ENCODE data around the gene TAS2R42.

The TAS2R42 gene

DNA sequence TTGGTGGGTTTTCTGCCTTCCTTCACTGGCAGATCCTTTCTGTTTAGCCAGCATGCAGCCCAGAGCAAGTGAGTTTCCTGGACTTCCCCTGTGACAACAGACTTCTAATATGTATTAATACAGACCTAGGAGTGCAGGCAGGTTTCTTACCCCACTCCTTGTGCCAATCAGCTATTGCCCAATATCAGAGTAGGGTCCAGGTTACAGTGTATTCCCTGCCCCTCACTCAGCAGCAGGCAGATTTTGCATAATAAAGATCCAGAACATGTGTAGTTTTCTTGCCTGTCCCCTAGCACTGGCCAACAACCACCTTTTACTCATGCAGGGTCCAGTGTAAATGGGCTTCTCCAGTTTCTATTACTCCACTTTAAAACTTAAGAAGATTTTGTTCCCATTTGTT, 20.4 kb downstream of the TAS2R42 start:
- no peaks in the 10 kb centered on the region for H3K27me3 Mint-ChIP-seq
- intact Hi-C loops (cut with micrococcal nuclease): no loop called here
- no peak overlapping the region for H3K4me3 Mint-ChIP-seq
- no peaks in the 10 kb centered on the region for H3K9me3 Mint-ChIP-seq
- H3K36me3 Mint-ChIP-seq (ENCODE audit: low read depth): peaks cover 43% of the 10 kb centered on the region
- H3K4me1 Mint-ChIP-seq (ENCODE audit: low read depth): peaks cover 55% of the 10 kb centered on the region
- no peak overlapping the region for H3K27ac Mint-ChIP-seq

DNA sequence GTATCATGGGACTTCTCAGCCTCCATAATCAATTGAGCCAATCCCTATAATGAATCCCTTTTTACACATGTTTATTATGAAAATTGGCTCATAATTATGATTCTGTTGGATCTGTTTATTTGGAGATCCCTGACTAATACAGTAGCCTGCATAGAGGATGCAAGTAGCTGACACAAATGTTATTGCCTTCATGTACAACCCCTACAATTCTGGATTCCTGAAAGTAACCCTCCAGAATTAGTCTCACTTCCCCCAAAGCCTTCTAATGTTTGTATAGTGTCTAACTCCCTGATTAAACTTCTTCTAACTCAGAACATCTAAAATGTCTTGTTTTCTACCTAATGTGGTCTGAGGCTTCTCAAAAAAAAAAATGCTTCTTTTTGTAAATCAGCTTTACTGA, 22.4 kb downstream of the TAS2R42 start:
- peaks cover 47% of the 10 kb centered on the region for H3K4me1 Mint-ChIP-seq (ENCODE audit: low read depth)
- intact Hi-C loops (cut with micrococcal nuclease): no loop called here

DNA sequence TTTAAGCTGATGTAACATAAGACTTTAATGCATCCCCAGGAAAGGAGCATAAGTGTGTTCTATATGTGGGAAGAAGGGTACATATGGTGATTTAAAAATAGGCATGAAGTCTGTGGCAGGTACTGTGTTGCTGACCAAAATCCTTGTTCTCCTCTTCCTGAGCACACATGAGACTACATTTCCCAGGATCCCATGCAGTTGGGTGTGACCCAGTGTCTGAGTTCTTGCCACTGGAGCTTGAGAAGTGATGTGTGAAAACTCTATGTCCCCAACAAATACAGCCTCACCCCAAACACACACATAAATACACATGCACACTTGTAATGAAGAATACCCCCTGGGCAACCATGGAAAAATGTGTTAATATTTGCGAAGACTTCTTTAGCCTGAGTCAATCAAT, 24.2 kb downstream of the TAS2R42 start:
- Mint-ChIP-seq H3K9me3 (no peaks in the 10 kb centered on the region), H3K27ac (no peak overlapping the region), H3K27me3 (no peaks in the 10 kb centered on the region), H3K36me3 (ENCODE audit: low read depth) (peaks cover 42% of the 10 kb centered on the region), H3K4me1 (ENCODE audit: low read depth) (peaks cover 31% of the 10 kb centered on the region), H3K4me3 (no peak overlapping the region)
- intact Hi-C loops (cut with micrococcal nuclease): no loop called here

More for the DNA sequence above, 22.4 kb downstream of the TAS2R42 start:
- H3K36me3 Mint-ChIP-seq (ENCODE audit: low read depth): peaks cover 44% of the 10 kb centered on the region
- H3K27me3 Mint-ChIP-seq: no peaks in the 10 kb centered on the region
- no peaks in the 10 kb centered on the region for H3K9me3 Mint-ChIP-seq
- H3K27ac Mint-ChIP-seq: no peak overlapping the region
- H3K4me3 Mint-ChIP-seq: no peak overlapping the region

DNA sequence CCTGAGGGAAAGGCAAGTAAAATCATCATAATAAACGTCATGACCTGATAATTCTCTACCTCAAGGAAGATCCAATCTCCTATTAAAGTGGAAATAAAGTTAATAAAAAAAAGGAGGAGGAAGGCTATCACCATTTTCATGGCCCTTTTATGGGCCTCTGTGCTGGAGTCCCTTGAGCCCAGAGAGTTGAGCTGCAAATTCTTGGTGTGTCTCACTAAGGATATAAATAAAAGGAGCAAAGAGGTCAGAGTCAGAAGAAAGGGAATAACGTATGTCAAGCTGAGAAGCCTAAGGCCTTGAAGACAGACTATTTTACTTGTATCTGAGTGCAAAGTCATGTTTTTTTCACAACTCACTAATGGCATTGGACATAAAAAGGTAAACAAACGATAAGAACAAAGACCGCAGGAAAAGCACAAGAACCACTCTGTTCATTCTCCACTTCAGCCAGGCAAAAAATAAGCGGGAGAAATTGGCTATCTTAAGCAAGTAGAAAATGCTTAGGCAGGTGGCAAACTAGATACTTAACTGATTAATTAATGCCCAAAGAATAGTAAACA, 27.8 kb downstream of the TAS2R42 start:
- peaks cover 11% of the 10 kb centered on the region for H3K9me3 Mint-ChIP-seq
- no peak overlapping the region for H3K27ac Mint-ChIP-seq
- intact Hi-C loops (cut with micrococcal nuclease): no loop called here
- peaks cover 35% of the 10 kb centered on the region for H3K36me3 Mint-ChIP-seq (ENCODE audit: low read depth)
- H3K4me3 Mint-ChIP-seq: no peak overlapping the region
- no peaks in the 10 kb centered on the region for H3K27me3 Mint-ChIP-seq
- H3K4me1 Mint-ChIP-seq (ENCODE audit: low read depth): peaks cover 11% of the 10 kb centered on the region

DNA sequence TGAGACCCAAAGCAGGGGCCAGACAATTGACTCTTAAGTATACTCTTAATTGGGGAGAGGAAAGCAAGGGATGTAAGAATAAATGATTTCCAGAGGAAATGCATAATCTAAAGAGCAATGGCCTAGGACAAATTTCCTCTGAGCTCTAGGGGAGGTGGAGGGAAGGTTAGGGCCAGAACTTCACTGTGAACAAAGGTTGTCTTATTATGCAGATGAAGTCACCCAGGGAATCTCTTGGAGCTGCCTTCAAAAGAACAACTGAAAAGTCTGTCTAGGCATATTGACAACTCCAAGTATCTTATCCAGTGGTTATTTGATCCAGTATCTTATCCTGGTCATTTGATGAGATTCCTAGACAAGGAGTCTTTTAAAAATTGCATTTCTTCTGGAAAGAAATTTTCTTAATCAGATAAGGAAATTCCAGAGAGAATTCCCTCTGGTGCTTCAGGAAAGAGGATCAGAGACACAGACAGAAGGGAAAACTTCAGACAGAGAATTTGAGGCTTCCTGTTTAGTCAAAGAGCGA, 32.3 kb downstream of the TAS2R42 start:
- Mint-ChIP-seq H3K36me3 (ENCODE audit: low read depth) (peaks cover 25% of the 10 kb centered on the region), H3K4me1 (ENCODE audit: low read depth) (no peaks in the 10 kb centered on the region), H3K4me3 (no peak overlapping the region), H3K9me3 (peaks cover 18% of the 10 kb centered on the region), H3K27ac (no peak overlapping the region), H3K27me3 (no peaks in the 10 kb centered on the region)
- intact Hi-C loops (cut with micrococcal nuclease): no loop called here

DNA sequence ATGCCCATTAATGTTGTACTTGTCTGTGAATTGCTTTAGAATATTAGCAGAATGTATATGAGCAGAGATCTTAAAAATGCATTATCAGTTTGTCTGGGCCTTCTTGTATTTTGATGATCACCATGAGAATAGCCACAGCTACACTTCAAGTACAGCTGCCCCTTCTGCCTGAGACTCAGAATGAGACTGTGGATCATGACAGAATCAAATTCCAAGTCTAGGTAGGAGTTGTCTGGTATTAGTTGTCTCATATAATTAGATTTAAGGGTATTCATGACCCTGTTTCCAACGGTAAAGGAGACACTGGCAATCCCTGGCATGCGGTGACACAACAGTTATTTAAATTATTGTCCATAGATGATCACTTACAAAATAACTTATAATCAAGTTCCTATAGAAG, 34.0 kb downstream of the TAS2R42 start:
- Mint-ChIP-seq H3K4me3 (no peak overlapping the region), H3K27me3 (no peaks in the 10 kb centered on the region), H3K27ac (no peak overlapping the region), H3K4me1 (ENCODE audit: low read depth) (no peaks in the 10 kb centered on the region), H3K9me3 (peaks cover 18% of the 10 kb centered on the region), H3K36me3 (ENCODE audit: low read depth) (peaks cover 20% of the 10 kb centered on the region)
- intact Hi-C loops (cut with micrococcal nuclease): no loop called here

DNA sequence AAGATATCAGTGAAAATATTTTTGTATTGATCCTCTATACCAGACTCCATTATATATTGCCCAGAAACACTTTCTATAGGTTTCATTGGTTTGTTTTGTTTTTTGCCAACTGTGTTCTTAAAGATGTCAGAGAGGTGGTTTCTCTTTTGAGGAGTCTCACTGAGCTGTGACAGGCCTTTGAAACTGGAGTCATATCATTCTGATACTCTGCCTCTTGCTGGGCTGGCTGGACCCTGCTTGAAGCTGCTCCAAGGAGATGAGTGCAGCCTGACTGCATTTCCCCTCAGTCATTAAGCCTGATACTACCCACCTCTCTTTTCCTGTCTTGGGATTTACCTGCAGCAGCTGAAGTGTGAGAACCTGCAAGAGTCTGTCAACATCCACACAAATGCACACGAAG, 35.9 kb downstream of the TAS2R42 start:
- Mint-ChIP-seq H3K27me3 (no peaks in the 10 kb centered on the region), H3K27ac (no peak overlapping the region), H3K36me3 (ENCODE audit: low read depth) (peaks cover 12% of the 10 kb centered on the region), H3K4me3 (no peak overlapping the region), H3K9me3 (peaks cover 8% of the 10 kb centered on the region), H3K4me1 (ENCODE audit: low read depth) (no peaks in the 10 kb centered on the region)
- intact Hi-C loops (cut with micrococcal nuclease): no loop called here

DNA sequence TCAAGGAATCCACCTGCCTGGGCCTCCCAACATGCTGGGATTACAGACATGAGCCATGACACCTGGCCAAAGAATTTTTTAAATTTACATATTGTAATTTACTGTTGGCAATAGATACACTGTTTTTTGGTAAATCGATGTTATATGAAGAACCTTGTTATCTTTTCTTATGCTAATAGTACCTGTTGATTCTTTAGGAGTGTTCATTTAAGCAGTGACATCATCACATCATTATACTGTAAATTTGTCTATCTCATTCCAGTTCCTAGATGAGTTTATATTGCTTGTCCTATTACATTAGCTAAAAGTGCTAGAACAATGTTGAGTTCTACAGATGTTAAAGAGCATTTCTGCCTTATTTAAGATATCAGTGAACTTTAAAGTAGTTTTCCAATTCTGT, 39.3 kb downstream of the TAS2R42 start:
- Mint-ChIP-seq H3K27ac (no peak overlapping the region), H3K27me3 (no peaks in the 10 kb centered on the region), H3K4me3 (no peak overlapping the region), H3K36me3 (ENCODE audit: low read depth) (peaks cover 25% of the 10 kb centered on the region), H3K4me1 (ENCODE audit: low read depth) (no peaks in the 10 kb centered on the region), H3K9me3 (peaks cover 18% of the 10 kb centered on the region)
- intact Hi-C loops (cut with micrococcal nuclease): no loop called here

DNA sequence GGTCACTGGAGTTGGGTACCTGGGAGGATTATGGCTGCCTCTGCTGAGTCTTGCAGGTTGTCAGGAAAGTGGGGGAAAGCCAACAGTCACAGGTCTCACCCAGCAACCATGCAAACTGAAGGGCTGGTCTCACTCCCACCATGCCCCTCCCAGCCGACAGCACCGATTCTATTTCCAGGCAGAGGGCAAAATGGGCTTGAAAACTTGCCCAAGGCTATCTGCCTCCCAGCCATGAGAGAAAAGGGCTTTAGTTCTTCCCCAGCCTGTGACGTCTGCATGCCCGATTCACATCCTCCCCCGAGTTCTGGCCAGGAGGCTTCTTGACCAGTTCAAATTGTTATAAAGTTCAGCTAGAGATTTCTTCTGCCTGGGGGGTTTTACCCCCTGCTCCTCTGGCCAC, 42.4 kb downstream of the TAS2R42 start:
- H3K4me3 Mint-ChIP-seq: no peak overlapping the region
- H3K27me3 Mint-ChIP-seq: no peaks in the 10 kb centered on the region
- H3K9me3 Mint-ChIP-seq: peaks cover 11% of the 10 kb centered on the region
- peaks cover 20% of the 10 kb centered on the region for H3K36me3 Mint-ChIP-seq (ENCODE audit: low read depth)
- no peaks in the 10 kb centered on the region for H3K4me1 Mint-ChIP-seq (ENCODE audit: low read depth)
- H3K27ac Mint-ChIP-seq: no peak overlapping the region
- intact Hi-C loops (cut with micrococcal nuclease): no loop called here

DNA sequence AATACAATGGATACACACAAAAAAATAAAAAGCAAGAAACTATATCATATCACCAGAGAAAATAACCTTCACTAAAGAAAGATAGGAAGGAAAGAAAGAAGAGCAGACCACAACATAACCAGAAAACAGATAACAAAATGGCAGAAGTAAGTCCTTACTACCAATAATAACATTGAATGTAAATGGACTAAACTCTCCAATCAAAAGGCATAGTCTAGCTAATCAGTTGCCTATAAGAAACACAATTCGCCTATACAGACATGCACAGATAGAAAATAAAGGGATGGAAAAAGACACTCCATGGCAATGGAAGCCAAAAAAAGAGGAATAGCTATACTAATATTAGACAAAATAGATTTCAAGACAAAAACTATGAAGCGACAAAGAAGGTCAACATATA, 43.4 kb downstream of the TAS2R42 start:
- Mint-ChIP-seq H3K36me3 (ENCODE audit: low read depth) (peaks cover 20% of the 10 kb centered on the region), H3K27ac (no peak overlapping the region), H3K27me3 (no peaks in the 10 kb centered on the region), H3K9me3 (peaks cover 11% of the 10 kb centered on the region), H3K4me1 (ENCODE audit: low read depth) (no peaks in the 10 kb centered on the region), H3K4me3 (no peak overlapping the region)
- intact Hi-C loops (cut with micrococcal nuclease): no loop called here

DNA sequence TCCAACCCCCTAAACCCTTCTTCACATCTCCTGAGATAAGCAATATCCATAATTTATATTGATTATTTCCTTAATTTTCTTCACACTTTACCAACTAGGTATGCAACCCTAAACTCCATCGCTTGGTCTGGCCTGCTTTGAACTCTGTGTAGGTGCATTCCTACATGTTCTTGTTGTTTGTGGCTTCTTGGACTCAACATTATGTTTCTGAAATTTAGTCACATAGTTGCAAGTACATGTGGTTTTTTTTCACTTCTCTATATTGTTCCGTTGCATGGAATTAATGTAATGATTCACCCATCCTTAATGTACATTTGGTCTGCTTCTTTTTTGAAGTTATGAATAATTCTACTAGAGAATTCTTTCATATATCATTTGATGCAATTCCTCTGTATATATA, 50.7 kb downstream of the TAS2R42 start:
- intact Hi-C loops (cut with micrococcal nuclease): no loop called here
- H3K4me3 Mint-ChIP-seq: no peak overlapping the region
- peaks cover 16% of the 10 kb centered on the region for H3K4me1 Mint-ChIP-seq (ENCODE audit: low read depth)
- peaks cover 3% of the 10 kb centered on the region for H3K36me3 Mint-ChIP-seq (ENCODE audit: low read depth)
- H3K27ac Mint-ChIP-seq: no peak overlapping the region
- H3K27me3 Mint-ChIP-seq: no peaks in the 10 kb centered on the region
- no peaks in the 10 kb centered on the region for H3K9me3 Mint-ChIP-seq

All from dendritic cell treated with granulocyte-macrophage colony-stimulating factor and Interleukin-4, amounts not matched to agents 40 ng/mL and 50 ng/mL, for 4 days (primary cell).